ENCODE results near the gene ITGB5.

The ITGB5 gene

DNA sequence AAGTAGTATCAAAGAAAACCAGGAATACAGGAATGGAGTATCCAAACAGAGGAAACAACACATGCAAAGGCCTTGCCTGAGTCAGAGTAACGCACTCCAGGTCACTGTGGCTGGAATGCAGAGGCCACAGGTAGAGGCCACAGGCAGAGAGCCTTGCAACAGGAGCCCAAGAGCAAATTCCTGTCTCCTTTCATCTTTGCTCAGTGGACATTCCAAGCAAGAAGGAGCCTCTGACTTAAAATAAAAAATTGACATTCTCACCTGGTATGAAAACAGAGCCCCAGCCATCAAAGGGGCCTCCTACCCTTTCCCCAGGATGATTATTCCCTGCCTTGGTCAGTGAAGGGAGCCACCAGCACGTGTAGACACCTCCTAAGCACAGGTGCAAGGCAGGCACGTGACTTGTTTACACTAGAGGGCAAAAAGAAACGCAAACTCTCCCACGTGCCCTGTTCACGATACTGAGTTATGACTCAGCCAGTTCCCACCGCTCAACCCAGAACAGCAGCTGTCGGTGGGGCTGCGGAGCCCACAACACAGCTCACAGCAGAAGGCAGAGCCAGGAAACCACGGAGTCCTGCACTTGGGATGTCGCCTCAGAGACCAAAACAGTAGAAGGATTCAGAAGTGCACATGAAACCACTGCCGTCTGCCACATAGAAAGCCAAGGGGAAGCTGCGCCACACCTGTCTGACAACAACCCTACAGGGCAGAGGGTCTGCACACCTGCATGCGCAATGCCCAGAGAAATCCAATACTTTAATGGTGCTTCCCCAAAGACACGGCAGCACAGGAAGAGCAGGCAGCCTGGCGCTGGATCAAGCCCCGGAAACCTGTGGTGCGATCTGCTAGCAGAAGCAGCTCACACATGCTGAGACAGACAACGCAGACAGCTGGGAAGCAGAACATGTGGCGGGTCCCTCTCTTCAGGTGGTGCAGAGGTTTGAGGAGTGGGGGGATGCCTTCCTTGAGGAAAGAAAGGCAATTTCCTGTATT lies 52.1 kb downstream of the ITGB5 start:
- peak; percentile 78 for DNase-seq

DNA sequence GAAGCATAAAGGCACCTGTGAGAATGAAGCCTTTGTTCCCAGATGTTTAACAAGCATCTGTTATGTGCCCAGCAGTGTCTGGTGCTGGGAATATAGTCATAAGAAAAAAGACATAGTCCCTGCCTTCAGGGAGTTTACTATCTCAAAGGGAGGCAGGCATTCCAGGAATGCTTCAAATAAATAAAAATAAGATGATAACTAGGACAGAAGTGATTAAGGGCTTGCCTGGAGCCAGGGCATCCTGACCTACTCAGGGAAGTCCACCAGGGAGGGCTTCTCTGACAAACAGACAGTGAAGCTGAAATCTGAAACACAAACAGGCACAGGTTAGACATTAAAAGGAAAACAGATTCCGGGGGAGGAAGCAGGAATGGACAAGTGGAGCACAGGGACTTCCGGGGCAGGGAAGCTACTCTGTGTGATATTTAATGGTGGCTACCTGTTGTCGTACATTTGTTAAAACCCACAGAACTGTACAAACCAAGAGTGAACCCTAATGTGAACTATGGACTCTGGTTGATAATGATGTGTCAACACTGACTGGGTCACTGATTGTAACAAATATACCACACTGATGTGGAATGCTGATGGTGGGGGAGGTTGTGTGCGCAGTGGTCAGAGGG lies 53.3 kb downstream of the ITGB5 start:
- DNase-seq: no peak

DNA sequence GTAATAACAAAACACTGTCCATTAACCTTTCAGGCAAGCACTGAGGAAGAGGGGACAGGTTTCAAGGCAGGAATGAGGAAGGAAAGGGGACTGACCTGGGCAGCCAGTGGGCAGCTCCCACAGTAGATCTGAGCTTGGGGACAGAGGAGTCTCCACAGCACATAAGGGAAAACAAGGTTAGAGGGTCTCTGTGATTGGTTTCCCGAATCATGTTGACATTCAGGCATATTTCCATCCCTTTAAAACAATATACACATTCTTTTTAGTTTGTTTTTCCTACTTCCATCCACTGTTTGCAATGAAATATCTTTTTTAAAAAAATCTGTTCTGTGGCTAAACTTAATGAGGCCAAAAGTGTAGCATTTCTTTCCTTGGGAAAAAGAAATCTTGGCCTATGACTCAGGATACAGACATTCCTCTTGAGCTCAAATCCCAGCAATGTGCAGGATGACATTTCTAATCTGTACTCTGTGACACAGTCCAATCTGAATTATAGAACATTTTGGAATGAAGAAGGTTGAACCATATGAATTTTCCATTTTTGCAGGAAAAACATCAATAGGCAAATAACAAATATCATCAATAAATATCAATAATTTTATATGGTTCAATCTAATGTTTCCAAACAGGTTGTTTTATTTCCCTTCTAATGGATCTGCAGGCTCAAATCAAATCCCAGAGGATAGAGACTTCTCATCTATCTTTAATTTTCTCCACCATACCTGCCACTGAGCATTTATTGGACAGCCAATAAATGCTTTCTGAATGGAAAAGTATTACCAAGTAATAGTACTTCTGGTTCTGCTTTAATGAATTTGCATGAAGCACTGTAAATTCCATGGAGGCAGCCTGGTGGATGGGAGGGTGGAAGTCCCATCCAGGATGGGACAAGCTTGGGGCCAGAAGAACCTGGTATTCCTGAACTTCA lies 54.1 kb downstream of the ITGB5 start:
- DNase-seq: no peak

DNA sequence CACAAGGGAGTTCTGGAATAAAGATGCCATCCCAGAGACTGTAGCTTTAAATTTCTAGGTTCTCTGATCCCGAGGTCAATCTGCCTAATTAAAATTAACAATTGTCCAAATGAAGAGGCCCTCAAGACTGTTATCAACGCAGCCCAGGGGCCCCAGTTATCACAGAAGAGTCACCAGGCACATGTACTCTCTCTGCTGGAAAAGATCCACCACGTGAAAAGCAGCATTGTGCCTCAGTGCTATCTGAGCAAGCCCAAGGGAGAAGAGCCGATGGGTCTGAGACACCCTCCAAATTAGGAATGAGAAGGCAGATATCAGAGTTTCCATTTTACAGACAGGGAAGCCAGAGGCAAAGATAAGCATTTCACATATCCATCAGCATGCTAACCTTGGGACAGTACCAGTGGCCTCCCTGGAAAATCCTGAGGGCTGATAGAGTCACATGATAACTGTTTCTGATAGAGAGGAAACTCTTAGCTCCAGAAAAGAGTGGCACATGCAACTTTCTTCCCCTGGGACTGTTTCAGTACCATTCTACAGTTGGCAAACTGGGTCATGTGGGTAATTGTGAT lies 55.5 kb downstream of the ITGB5 start:
- DNase-seq: no peak

DNA sequence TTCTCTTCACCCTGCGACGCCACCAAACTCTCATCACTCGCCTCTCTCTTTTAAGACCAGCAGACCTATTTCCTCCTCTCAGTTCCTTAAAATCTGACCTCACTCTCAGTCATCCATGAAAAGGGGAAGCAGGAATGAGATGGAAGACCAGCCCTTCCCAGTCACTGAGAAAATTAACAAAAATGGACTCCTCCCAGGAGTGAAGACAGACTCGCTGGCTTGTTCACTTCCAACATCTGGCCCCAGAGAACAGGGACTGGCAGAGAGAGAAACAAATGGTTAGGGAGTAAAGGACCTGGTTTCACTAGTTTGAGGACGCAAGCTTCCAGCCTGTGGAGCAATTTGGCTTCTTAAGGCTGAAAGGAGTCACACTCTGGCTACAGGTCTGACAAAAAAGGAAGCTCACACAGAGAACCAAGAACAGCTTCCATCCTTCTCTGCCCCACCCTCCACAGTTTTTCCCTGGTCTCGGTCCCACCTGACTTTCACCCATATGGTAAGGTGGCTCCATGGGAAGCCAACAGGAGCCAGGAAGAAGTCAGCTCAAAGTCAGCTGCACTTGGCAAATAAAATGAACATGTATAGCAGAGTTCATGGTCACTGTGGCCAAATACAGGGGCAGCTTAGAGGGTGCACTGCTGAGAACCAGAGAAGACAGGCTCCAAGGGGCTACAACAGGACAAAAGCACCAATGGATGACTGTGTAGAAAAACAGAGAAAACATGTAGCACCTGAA lies 57.2 kb downstream of the ITGB5 start:
- no peak for DNase-seq

DNA sequence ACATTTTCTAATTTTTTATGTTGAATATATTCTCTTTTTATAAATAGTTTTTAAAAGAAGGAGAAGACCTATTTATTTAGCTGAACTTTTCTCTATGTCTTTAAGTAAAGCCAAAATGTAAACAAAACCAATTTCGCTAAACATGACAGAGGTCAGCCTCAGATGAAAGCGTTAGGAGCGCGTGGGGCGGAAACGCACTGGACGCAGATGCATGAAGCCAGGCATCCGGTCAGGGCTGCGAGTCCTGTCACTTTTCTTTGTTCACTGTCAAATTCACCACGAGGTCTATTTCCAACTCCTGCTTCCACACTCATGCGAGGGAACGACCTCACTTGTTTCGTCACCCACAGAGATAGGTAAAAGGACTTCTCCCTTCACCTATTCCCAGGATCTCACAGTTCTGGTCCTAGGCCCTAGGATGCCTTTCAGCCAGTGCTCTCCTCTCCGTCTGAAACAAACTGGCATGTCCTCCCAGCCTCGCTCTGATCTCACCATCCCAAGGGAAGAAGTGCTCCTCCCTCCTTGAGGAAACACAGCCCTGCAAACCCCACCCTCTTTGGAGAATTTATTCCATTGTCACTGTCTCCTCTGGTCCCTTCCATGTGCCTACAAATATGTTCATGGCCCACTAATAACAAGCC lies 57.9 kb downstream of the ITGB5 start:
- no peak for DNase-seq

DNA sequence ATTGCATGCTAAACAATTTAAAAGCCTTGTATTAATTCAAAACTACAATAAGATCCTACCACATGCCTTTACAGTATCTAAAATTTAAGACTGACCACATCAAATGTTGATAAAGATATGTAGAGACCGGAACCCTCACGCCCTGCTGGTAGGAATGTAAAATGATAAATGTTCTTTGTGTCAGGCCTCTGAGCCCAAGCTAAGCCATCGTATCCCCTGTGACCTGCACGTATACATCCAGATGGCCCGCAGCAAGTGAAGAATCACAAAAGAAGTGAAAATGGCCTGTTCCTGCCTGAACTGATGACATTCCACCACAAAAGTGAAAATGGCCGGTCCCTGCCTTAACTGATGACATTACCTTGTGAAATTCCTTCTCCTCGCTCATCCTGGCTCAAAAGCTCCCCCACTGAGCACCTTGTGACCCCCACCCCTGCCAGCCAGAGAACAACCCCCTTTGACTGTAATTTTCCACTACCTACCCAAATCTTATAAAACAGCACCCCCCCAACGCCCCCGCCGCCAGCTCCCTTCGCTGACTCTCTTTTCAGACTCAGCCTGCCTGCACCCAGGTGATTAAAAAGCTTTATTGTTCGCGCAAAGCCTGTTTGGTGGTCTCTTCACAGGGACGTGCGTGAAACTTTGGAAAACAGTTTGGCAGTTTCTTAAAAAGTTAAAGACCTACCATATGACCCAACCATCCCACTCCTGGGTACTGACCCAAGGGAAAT lies 59.5 kb downstream of the ITGB5 start:
- peak; percentile 65 for DNase-seq

DNA sequence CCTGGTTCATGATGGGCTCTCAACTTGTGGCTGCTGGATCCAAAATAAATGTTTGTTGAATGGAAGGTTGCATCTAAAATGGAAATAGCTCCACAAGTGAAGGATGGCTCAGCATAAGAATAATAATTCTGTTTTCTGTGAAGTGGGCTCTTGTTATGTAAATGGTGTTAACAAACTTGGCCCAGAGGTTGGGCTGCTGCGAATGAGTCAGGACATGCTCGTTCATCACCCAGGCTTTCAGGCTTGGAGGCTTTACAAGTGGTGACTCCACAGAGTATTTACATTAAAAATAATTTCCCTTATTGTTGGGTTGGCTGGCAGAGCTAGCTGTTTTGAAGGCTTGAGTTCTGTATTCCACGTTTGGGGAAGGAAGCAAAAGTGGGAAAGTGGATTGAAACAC lies 60.5 kb downstream of the ITGB5 start:
- DNase-seq: no peak

DNA sequence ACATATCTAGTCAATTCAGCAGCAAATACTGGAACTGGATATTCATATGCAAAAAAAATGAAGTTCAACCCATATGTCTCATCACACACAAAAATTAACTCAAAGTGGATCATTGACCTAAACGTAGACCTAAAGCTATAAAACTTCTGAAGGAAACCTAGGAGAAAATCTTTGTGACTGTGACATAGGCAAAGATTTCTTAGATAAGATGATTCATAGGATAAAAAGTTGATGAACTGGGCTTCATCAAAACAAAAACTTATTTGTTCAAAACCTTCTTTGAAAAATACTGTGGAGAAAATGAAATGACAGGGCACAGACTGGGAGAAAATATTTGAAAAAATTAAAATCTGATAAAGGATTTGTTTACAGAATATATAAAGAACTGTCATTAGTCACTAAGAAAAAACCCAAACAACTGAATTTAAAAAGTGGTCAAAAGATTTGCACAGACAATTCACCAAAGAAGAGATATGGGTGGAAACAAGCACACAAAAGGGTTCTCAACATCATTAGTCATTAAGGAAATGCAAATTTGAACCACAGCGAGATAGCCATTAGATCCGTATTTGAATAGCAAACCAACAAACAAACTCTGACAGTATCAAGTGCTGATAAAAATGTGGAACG lies 62.8 kb downstream of the ITGB5 start:
- DNase-seq: no peak

DNA sequence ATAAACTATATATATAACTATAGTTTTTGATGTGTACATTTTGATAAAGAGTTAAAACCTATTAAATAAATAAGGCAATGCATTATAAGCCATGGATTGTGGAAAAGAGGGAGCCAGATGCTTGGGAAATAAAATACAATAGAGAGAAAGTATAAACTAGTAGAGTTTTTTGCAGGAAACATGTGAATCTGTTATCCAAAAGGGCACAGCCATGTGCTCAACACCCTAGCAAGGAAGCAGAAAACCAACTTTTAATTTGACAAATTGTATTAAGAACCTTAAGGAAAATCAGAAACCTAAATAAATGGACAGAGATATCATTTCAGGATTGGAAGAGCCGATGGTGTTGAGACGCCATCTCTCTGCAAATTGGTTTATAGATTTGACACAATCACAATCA lies 63.5 kb downstream of the ITGB5 start:
- DNase-seq: no peak

DNA sequence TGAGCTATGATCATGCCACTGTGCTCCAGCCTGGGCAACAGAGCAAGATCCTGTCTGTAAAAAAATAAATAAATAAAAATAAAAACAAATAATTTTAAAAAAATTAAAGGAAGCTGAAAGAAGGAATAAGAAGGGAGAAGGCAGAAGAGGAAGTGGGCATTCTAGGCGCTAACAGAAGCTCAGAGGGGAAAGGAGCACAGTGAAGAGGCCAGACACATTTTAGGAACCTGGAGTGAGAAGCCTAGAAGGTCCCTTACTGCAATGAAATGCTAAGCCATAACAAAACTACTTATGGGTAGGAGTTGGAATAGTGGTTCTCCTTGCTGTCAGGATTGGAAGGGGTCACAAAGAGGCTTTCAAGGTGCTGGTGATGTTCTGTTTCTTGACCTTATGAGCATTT lies 64.0 kb downstream of the ITGB5 start:
- no peak for DNase-seq

DNA sequence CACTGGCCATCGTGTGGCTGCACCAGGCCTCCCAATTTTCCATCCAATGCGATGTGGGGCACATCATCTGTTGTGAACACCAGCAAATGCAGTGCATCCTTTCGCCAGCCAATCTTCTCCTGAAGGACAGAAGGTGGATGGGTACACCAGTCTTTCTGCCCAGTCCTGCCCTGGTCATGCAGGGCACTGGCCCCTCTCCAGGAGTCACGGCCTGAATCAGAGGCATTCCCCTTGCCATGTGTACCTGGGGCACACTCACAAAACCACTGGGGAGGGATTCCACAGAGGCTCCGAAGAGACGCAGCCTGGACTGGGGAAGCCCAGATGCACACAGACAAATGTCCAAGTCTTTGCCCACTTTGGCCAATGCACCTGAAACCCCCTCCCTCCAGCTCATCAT lies 65.8 kb downstream of the ITGB5 start:
- no peak for DNase-seq

DNA sequence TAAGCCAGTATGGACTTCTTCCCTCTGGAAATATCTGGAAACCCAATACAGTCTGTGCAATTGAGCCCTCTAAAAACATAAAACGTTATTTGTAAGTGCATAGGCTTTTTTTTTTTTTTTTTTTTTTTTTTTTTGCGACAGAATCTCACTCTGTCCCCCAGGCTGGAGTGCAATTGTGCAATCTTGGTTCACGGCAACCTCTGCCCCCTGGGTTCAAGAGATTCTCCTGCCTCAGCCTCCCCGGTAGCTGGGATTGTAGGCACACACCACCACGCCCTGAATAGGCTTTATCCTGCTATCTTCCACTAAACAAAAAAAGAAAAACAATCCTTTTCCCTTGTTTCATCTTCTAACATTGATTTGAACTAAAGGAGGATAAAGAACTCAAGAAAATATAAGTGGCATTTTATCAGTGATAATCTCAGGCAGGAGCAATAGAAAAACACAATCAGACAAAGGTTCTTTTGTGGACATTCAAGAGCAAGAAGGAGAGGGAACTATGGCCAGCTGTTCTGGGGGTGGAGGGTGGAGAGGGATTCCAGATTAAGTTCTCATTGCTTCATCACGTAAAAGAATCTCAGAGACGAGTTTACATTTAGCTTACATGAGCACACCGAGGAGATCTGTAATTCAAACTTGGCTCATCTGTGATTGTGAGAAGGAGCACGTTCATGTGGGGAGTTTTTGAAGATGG lies 68.6 kb downstream of the ITGB5 start:
- no peak for DNase-seq

DNA sequence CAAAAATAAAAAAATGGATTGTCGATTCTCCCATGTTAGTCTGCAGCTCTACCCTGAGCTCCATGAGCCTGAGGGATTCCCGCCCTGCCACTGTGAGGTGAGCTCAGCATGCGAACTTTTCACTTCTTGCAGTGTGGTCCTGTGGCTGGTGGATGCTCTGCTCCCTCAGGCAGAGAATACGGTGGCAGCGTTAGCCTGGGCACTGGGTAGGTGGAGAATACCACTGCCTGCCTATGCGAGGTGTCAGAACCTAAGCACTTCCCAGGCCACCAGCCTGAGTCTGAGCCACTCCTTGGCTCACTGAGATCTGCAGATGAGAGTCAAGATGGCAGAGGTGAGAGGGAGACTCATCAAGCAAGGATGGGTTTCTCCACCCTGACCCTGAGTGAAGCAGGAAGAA lies 70.1 kb downstream of the ITGB5 start:
- DNase-seq: no peak

DNA sequence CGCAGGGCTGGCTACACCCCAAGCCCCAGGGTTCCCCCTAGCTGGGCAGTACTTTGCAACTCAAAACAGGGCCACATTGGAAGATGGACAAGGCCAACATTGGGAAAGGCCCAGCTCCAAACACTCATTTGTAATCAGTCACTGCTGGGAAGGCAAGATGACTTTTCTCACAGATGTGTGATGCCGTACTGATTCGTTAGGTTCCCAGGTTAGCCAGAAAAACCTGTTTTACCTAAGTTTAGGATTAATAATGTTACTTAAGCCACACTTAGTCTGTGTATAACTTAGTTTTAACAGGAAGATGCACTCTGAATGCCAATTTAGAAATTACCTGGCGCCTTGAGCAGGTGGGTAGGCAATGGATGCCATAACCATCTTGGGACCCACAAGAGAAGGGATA lies 71.0 kb downstream of the ITGB5 start:
- no peak for DNase-seq

DNA sequence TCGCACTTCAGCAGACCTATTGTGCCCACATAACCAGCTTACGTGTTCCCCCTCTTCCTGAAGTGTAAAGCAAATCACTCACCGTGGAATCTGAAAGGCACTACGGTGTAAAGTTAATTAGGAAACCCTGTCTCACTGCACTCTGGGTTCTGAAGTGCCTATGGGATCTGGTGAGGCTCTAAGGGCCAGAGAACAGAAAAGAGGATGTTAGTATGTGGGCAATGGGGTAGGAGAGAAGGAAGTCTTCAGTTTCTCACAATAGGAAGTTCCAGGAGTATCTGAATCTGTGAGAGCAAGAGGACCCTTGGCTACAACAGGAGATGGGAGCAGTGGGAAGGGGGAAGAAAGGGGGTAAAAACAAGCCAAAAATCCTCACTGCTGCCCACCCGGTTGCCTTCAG lies 71.4 kb downstream of the ITGB5 start:
- no peak for DNase-seq

DNA sequence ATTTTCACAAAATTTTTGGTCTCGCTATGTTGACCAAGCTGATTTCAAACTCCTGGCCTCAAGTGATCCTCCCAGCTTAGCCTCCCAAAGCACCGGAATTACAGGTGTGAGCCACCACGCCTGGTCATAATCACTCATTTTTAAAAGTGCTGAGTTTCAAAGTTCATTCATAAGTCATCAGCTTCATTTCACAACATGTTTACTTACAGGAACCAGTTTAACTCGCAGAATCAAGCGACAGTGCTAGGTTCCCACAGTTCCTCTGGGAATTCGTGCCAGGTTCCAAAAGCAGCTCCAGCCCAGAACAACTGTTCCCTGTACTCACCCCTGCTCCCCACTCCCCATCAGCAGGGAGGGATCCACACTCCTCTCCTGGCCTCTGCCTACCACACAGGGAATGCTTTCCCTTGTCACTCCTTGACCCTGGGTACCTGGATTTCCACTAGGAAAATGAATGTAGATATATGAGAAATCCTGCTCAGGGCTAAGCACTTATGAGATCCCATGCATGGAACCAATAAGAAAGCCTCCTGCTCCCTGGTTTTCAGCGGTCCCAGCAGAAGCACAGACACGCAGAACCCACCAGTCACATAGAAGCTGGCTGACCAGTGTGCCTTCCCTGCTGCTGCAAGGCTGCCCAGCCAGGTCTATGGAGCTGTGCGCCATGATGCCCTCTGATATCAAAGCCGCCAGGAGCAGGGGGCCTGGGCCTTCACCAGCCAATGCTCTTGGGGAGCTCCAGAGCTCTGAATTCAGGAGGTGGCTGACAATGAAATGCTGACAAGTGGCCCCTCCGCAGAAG lies 72.3 kb downstream of the ITGB5 start:
- no peak for DNase-seq

DNA sequence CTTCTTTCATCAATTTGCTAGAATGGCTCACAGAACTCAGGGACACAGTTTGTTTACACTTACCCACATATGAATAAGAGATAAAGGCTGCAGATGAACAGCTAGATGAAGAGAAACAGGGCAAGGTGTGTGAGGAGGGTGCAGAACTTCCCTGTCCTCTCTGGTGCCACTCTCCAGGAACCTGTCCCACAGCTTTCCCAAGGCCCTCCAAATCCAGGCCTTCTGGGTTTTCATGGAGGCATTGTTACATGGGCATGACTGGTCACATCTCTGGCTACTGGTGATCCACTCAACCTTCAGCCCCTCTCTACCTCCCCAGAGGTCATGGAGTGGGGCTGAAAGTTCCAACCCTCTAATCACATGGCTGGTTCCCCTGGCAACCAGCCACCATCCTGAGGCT lies 73.6 kb downstream of the ITGB5 start:
- no peak for DNase-seq

Data from eye (tissue), 1 donor.